Measurements from ENCODE around the gene VPS36.
"Not testable (repeated sequence)": the region's sequence is repeated elsewhere in the genome, so short reads cannot be mapped to it uniquely, and the experiment has no call there.

The VPS36 gene

GRCh38 chr13:52383366-52383765, 67.1 kb downstream of the VPS36 start:
- in situ Hi-C loops (cut with MboI; ENCODE audit: low sequenced_read_pairs), result no loop called here

- in situ Hi-C loops (cut with MboI; ENCODE audit: low sequenced_read_pairs), result no loop called here
Observed at GRCh38 chr13:52378312-52378711, 72.1 kb downstream of the VPS36 start.

GRCh38 chr13:52377898-52378297, 72.5 kb downstream of the VPS36 start:
- in situ Hi-C loops (cut with MboI; ENCODE audit: low sequenced_read_pairs), result no loop called here

- in situ Hi-C loops (cut with MboI; ENCODE audit: low sequenced_read_pairs), result no loop called here
Observed at GRCh38 chr13:52374873-52375411, 75.5 kb downstream of the VPS36 start.

- in situ Hi-C loops (cut with MboI; ENCODE audit: low sequenced_read_pairs), result no loop called here
Observed at GRCh38 chr13:52374389-52374788, 76.0 kb downstream of the VPS36 start.

GRCh38 chr13:52373277-52373676, 77.2 kb downstream of the VPS36 start:
- in situ Hi-C loops (cut with MboI; ENCODE audit: low sequenced_read_pairs), result not testable (repeated sequence)

GRCh38 chr13:52371736-52372247, 78.6 kb downstream of the VPS36 start:
- in situ Hi-C loops (cut with MboI; ENCODE audit: low sequenced_read_pairs), result no loop called here

- in situ Hi-C loops (cut with MboI; ENCODE audit: low sequenced_read_pairs), result no loop called here
Observed at GRCh38 chr13:52366291-52366690, 84.1 kb downstream of the VPS36 start.

Measured in hTERT RPE-1 (cell line).